Activated T-helper 1 cell treated with anti-CD3 and anti-CD28 coated beads, Interleukin-12 subunit alpha, Interleukin-12 subunit beta, Interleukin-2, Interleukin-4 antibody, amounts not matched to agents 30 ng/mL and 10 ng/mL and 1 ng/mL, durations not matched to agents 14 hours and 24 hours and 36 hours (primary cell): Measurements from ENCODE around the gene NOP58. TPM values are rescaled to one million over a fixed set of nuclear protein-coding genes. Genes with fewer than 3 reads are reported as not detected.
"Not testable (repeated sequence)": the region's sequence is repeated elsewhere in the genome, so short reads cannot be mapped to it uniquely, and the experiment has no call there.

Experiments used
- DNase-seq: peaks from one replicate; pipeline ENCODE4 v3.0.0; 2021; ENCODE audit warnings: low spot score
- H3K27ac Mint-ChIP-seq: one replicate; pipeline ENCODE4 v1.8.0; 2021; ENCODE audit warnings: mild to moderate bottlenecking, mixed read lengths
- H3K27me3 Mint-ChIP-seq: one replicate; pipeline ENCODE4 v1.8.0; 2022; ENCODE audit warnings: mild to moderate bottlenecking, moderate library complexity, mixed read lengths; ENCODE audit not compliant: insufficient read depth
- H3K36me3 Mint-ChIP-seq: one replicate; pipeline ENCODE4 v1.8.0; 2021; ENCODE audit warnings: low read depth, mixed read lengths
- H3K4me1 Mint-ChIP-seq: one replicate; pipeline ENCODE4 v1.8.0; 2021; ENCODE audit warnings: low read depth, mixed read lengths
- H3K4me3 Mint-ChIP-seq: one replicate; pipeline ENCODE4 v1.8.0; 2021; ENCODE audit warnings: mild to moderate bottlenecking, moderate library complexity, mixed read lengths
- H3K9me3 Mint-ChIP-seq: one replicate; pipeline ENCODE4 v1.8.0; 2021; ENCODE audit warnings: mixed read lengths
- intact Hi-C: fragments of 100-400 bp; cut with micrococcal nuclease; formaldehyde crosslinking; loops from one replicate; pipeline ENCODE4 v1.15.1; 2024
- total RNA-seq: library from RNA; stranded (reverse); gene quantifications from 2 replicates; pipeline ENCODE4 v1.2.3, GENCODE V29; 2022

Gene NOP58
- 227 and 241 TPM in 2 replicates for total RNA-seq

GRCh38 chr2:202265467-202266277, at the start of gene NOP58:
NOP58 (plus strand) TSS chr2:202265763; CDS start chr2:202265942, 179 bp downstream.
- H3K27ac Mint-ChIP-seq: peak within 1 kb of the TSS; percentile 45
- no peaks in the 10 kb centered on the region for H3K9me3 Mint-ChIP-seq
- intact Hi-C loops: loop anchor here (1.0 to 10.0 kb wide), 9 partner anchors 27 to 1403 kb away; partner anchors contain the start of genes BMPR2, CARF, CASP10 and CLK1
- H3K4me3 Mint-ChIP-seq: peak within 1 kb of the TSS; percentile 55
- peaks cover 19% of the 10 kb centered on the region for H3K4me1 Mint-ChIP-seq
- peak; percentile 91 for DNase-seq
- H3K36me3 Mint-ChIP-seq: peaks cover 5% of the 10 kb centered on the region
- H3K27me3 Mint-ChIP-seq: no peaks in the 10 kb centered on the region

DNA sequence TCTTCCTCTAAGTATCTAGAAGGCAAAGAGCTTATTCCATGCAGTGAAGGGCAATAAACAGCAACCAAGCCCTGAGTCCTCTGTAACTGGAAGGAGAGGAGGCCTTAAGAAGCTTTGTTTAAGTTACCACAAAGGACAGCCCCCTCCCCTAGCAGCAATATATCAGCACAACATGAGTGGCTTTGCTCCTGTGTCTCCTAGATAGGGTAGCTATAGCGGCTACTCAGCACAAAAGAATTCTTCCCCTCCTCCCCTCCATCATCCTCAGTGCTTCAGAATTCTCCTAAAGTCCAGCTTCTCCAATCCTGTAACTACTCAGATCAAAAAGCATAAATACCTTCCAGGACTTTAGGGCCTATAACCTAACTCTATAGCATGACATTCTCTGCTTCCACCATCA, 43.7 kb upstream of the NOP58 start:
- Mint-ChIP-seq H3K9me3 (no peaks in the 10 kb centered on the region), H3K36me3 (peaks cover 25% of the 10 kb centered on the region)

DNA sequence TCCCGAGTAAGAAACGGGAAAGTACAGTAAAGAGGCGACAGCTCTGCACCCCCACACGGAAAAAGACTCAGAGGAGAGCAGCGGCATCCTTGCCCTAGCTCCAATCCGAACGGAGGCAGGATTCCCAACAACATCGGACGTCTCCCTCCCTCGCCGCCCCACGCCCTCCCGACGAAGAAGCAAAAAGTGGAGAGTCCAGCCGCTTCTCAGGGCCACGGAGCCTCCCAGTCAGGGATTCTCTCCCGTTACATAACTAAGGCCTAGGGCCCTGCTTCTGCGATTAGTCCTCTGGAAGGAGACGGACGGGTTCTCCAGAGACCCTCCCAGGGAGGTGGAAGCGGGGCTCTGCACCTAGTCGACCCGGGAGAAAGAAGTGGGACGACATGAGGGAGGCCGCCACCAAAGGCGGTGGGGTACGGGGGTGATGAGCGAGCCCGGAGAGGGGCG, 27.8 kb upstream of the NOP58 start:
- Mint-ChIP-seq H3K9me3 (no peaks in the 10 kb centered on the region), H3K4me3 (peak overlapping the region; percentile 98), H3K27me3 (peaks cover 3% of the 10 kb centered on the region), H3K36me3 (peaks cover 4% of the 10 kb centered on the region), H3K27ac (peak overlapping the region; percentile 92), H3K4me1 (peaks cover 33% of the 10 kb centered on the region)
- no peak for DNase-seq
- intact Hi-C loops: loop anchor here (1.0 to 5.0 kb wide), 9 partner anchors 27 to 1427 kb away; partner anchors contain the start of genes BMPR2, BZW1, FZD7 and NIF3L1

More for the DNA sequence above, 43.7 kb upstream of the NOP58 start:
- intact Hi-C loops: no loop called here
- Mint-ChIP-seq H3K4me1 (peaks cover 12% of the 10 kb centered on the region), H3K4me3 (no peak overlapping the region), H3K27ac (no peak overlapping the region), H3K27me3 (no peaks in the 10 kb centered on the region)
- DNase-seq: no peak

DNA sequence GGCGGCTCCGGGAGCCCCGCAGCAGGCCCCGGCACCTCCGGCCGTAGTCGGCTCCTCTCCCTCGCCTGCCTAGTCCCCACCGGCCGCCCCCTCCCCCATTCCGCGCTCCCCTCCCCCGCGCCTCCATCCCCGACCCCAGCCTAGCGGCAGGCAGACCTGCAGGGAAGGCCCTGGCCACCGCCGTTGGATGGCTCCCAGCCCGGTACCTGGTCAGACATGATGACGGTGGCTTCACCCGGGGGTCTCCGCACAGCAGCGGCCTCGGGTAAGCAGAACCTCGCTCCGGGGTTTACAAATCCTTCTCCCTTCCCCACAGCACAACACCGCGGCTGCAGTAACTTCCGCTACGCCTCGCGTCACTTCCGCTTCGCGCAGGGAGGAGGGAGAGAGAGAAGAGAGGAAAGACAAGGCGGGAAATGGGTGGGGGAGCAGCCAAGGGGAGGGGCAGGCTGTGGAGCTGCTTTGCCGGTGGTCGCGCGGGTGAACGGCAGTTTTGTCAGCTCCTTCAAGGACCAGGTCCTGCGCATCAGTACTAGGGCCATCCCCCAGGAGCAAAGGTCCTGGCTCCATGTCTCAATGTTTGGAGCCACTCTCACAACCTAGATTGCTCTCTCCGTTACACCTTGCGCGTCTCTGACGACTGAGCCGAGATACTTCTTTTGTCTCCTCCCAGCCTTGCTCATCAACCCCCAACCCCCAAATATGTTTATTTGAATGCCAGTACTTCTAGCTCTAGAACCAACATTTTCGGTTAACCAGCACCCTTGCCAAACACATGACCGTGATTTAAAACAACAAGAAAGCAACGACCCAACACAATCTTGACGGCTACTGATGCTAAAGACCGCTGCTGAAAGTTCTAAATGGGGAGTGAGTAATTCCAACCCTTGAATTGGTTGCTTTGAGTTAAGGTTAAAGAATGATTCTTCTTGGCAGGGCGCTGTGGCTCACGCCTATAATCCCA, 27.0 kb upstream of the NOP58 start, which contains the start of gene SUMO1:
Gene SUMO1, minus strand, starts transcription at position 364 of the 964 bp plus-strand sequence. Its CDS starts 146 bp downstream, at position 218.
- peak within 1 kb of the TSS; percentile 93 for H3K27ac Mint-ChIP-seq
- peaks cover 4% of the 10 kb centered on the region for H3K36me3 Mint-ChIP-seq
- intact Hi-C loops: loop anchor here (1.0 to 5.0 kb wide), 9 partner anchors 27 to 1428 kb away; partner anchors contain the start of genes BMPR2, BZW1, FZD7 and NIF3L1
- H3K4me1 Mint-ChIP-seq: peaks cover 26% of the 10 kb centered on the region
- DNase-seq: peak; percentile 89
- no peaks in the 10 kb centered on the region for H3K9me3 Mint-ChIP-seq
- H3K27me3 Mint-ChIP-seq: peaks cover 4% of the 10 kb centered on the region
- H3K4me3 Mint-ChIP-seq: peak within 1 kb of the TSS; percentile 98

- H3K27ac Mint-ChIP-seq, intact Hi-C loops, H3K4me3 Mint-ChIP-seq, H3K36me3 Mint-ChIP-seq, H3K9me3 Mint-ChIP-seq, H3K27me3 Mint-ChIP-seq, H3K4me1 Mint-ChIP-seq, DNase-seq: not testable (repeated sequence)
Measured at GRCh38 chr2:202247710-202248109, 17.9 kb upstream of the NOP58 start.

- no peak for DNase-seq
- H3K4me3 Mint-ChIP-seq: no peak overlapping the region
- no peaks in the 10 kb centered on the region for H3K36me3 Mint-ChIP-seq
Measured at GRCh38 chr2:202249521-202250253, 15.9 kb upstream of the NOP58 start.

DNA sequence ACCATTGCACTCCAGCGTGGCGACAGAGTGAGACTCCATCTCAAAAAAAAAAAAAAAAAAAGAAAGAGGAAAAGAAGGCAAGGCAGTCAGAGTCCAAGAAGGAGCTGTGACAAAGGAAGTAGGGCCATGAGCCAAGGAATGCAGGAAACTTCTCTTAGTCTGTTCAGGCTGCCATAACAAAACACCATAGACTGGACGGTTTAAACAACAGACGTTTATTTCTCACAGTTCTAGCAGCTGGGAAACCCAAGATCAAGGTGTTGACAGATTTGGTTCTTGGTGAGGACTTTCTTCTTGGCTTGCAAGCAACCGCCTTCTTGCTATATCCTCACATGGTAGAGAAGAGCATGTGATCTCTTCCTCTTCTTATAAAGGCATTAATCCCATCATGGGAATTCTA, 14.1 kb upstream of the NOP58 start:
- H3K27ac Mint-ChIP-seq: no peak overlapping the region

More at GRCh38 chr2:202249521-202250253, 15.9 kb upstream of the NOP58 start:
- Mint-ChIP-seq H3K27ac (no peak overlapping the region), H3K9me3 (no peaks in the 10 kb centered on the region), H3K27me3 (peaks cover 11% of the 10 kb centered on the region), H3K4me1 (peaks cover 6% of the 10 kb centered on the region)
- intact Hi-C loops: no loop called here

DNA sequence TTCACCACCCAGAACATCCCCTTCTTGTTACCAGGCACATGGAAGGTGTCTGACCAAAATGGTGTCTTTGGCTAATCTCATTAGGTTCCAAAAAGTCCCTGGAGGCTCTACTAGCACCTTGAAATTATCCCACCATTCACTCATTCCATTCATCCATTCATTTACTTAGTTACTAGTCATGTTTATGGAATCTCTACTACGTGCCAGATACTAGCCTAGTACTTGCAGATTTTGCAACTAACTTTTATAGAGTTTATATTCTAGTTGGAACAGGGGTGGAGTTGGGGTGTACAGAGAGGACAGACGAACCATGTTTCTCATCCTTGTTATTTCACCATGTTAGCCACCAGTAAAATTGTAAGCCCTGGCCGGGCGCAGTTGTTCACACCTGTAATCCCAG, 4.0 kb upstream of the NOP58 start:
- no peak for DNase-seq
- intact Hi-C loops: loop anchor here (10.0 kb wide), 1 partner anchor 1077 kb away; the partner anchor contains the start of gene CASP10
- H3K9me3 Mint-ChIP-seq: no peaks in the 10 kb centered on the region
- H3K27me3 Mint-ChIP-seq: no peaks in the 10 kb centered on the region
- H3K4me1 Mint-ChIP-seq: peaks cover 4% of the 10 kb centered on the region
- H3K27ac Mint-ChIP-seq: no peak overlapping the region
- no peaks in the 10 kb centered on the region for H3K36me3 Mint-ChIP-seq
- H3K4me3 Mint-ChIP-seq: no peak overlapping the region

More for the DNA sequence above, 14.1 kb upstream of the NOP58 start:
- no peaks in the 10 kb centered on the region for H3K9me3 Mint-ChIP-seq
- intact Hi-C loops: no loop called here
- DNase-seq: no peak
- H3K4me3 Mint-ChIP-seq: no peak overlapping the region
- peaks cover 6% of the 10 kb centered on the region for H3K4me1 Mint-ChIP-seq
- H3K36me3 Mint-ChIP-seq: no peaks in the 10 kb centered on the region
- peaks cover 8% of the 10 kb centered on the region for H3K27me3 Mint-ChIP-seq

DNA sequence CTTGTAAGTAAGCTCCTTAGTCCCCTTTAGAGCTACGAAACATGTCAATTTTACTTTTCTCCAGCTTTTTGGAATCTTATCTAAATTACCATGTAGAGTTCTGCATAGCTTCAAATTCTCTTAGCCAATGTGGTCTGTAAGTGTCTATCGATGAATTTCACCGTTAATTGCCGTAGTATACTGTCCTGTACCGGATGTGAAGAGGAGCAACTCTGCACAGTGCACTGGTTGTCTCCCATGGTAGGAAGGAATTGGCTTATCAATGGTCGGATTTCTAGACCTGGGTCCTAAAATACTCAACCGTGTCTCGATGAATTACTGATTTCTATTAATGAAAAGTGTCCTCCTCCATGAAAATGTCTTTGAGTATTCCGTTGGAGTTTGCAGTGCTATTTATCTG, 1.9 kb downstream of the NOP58 start:
- no peak overlapping the region for H3K4me3 Mint-ChIP-seq
- DNase-seq: no peak
- H3K27me3 Mint-ChIP-seq: no peaks in the 10 kb centered on the region
- H3K36me3 Mint-ChIP-seq: peaks cover 5% of the 10 kb centered on the region
- no peak overlapping the region for H3K27ac Mint-ChIP-seq
- H3K4me1 Mint-ChIP-seq: peaks cover 19% of the 10 kb centered on the region
- H3K9me3 Mint-ChIP-seq: no peaks in the 10 kb centered on the region
- intact Hi-C loops: loop anchor here (1.0 to 10.0 kb wide), 5 partner anchors 11 to 1405 kb away; partner anchors contain the start of genes CARF, CASP10, CLK1 and CYP20A1

DNA sequence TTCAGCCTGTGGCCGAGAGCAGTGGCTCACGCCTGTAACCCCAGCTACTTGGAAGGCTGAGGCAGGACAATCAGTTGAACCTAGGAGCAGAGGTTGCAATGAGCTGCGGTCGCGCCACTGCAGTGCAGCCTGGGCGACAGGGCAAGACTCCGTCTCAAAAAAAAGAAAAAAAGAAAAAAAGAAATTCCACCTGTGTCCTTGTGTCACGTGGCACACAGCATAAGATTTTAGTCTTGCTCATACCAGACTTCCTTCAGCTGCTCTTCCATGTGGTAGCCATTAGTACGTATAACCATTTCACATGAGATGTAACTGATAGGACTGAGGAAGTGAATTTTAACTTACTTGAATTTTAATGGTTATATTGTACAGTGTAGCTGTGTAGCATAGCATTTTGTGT, 4.0 kb downstream of the NOP58 start:
- intact Hi-C loops: loop anchor here (5.0 to 10.0 kb wide), 4 partner anchors 643 to 1407 kb away; partner anchors contain the start of genes CARF, CASP10, CLK1 and CYP20A1
- DNase-seq: no peak
- Mint-ChIP-seq H3K27ac (peak overlapping the region; percentile 32), H3K9me3 (no peaks in the 10 kb centered on the region), H3K27me3 (no peaks in the 10 kb centered on the region), H3K4me3 (peak overlapping the region; percentile 67), H3K36me3 (peaks cover 5% of the 10 kb centered on the region), H3K4me1 (peaks cover 14% of the 10 kb centered on the region)

- H3K4me1 Mint-ChIP-seq: peaks cover 14% of the 10 kb centered on the region
- no peak for DNase-seq
- H3K36me3 Mint-ChIP-seq: peaks cover 5% of the 10 kb centered on the region
- no peaks in the 10 kb centered on the region for H3K27me3 Mint-ChIP-seq
- intact Hi-C loops: no loop called here
- peak overlapping the region; percentile 67 for H3K4me3 Mint-ChIP-seq
- no peaks in the 10 kb centered on the region for H3K9me3 Mint-ChIP-seq
- H3K27ac Mint-ChIP-seq: peak overlapping the region; percentile 86
Measured at GRCh38 chr2:202270487-202270886, 4.9 kb downstream of the NOP58 start.
